ENCODE data around the gene NLRC3.

DNA sequence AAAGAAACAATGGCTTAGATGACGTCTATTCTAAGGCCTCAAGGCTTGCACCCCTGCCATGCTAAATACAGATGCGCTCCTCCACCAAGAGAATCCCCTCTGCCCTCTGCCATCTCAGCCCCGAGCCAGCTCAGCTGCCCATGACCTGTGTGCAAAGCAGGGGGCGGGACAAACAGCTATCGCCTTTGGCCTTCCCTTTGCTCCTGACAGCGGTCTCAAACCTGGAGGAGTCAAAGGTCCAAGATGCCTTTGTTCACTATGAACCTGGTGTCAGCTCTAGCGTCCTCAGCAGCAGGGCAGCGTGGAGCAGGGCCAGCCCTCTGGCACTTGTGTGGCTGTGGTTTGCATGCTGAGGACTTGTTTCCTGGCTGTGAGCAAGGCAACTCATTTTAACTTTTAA lies 21.9 kb upstream of the NLRC3 start:
- TF ChIP-seq, protein P1, sequence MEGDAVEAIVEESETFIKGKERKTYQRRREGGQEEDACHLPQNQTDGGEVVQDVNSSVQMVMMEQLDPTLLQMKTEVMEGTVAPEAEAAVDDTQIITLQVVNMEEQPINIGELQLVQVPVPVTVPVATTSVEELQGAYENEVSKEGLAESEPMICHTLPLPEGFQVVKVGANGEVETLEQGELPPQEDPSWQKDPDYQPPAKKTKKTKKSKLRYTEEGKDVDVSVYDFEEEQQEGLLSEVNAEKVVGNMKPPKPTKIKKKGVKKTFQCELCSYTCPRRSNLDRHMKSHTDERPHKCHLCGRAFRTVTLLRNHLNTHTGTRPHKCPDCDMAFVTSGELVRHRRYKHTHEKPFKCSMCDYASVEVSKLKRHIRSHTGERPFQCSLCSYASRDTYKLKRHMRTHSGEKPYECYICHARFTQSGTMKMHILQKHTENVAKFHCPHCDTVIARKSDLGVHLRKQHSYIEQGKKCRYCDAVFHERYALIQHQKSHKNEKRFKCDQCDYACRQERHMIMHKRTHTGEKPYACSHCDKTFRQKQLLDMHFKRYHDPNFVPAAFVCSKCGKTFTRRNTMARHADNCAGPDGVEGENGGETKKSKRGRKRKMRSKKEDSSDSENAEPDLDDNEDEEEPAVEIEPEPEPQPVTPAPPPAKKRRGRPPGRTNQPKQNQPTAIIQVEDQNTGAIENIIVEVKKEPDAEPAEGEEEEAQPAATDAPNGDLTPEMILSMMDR (IDR thresholded peaks at IDR 0.05): no peak
- no peak for TF ChIP-seq POLR2A (IDR thresholded peaks at IDR 0.05)

Measured in esophagus squamous epithelium (tissue), 4 donors.